Islet precursor cell (in vitro differentiated cells): ENCODE data around the gene PELO.

Experiments
- DNase-seq: peaks from one replicate; pipeline ENCODE4 v3.0.0-alpha.2; 2018

PELO gene

GRCh38 chr5:52834320-52834719, 46.6 kb downstream of the PELO start:
- DNase-seq = no peak

- DNase-seq = no peak
Observed at GRCh38 chr5:52837068-52837467, 49.4 kb downstream of the PELO start.
